ENCODE results near the gene ZNF24. TPM values are rescaled to one million over a fixed set of nuclear protein-coding genes. Genes with fewer than 3 reads are reported as not detected.
A peak's percentile ranks its signal among the peaks of the same experiment; 100 is the strongest.

Gene ZNF24
- polyA plus RNA-seq, 3 donors, result 69.5 to 81.8 (median 76.1) TPM

DNA sequence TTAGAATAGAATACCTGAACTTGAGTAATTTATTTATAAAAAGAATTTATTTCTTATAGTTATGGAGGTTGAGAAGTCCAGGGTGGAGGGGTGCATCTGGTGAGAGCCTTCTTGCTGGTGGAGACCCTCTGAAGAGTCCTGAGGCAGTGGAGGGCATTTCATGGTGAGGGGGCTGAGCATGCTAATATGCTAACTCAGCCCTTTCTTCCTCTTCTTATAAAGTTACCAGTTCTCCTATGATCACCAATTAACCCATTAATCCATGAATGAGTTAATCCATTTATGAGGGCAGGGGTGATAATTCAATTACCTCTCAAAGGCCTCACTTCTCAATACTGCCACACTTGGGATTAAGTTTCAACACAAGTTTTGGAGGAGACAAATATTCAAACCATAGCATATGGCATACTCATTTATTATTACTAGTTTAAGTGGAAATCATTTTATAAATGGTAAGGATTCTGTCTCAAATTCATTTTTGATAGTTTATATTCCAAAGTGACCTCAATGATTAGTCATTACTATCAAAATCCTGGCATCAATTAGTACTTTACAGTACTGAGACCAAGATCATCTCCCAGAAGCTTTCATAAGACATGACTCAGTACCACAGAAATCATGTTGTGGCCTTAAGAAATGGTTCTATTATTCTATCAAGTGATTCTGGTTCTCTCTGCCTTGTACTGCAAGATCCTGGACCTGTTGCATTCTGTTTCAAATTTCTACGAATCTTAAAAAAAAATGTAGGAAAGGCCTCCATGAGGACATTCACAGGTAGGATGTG lies 27.4 kb upstream of the ZNF24 start:
- DNase-seq (ENCODE audit: extremely low read depth in 1 of 11, low read depth in 9 of 11, low spot score in 4 of 11), result no peak

DNA sequence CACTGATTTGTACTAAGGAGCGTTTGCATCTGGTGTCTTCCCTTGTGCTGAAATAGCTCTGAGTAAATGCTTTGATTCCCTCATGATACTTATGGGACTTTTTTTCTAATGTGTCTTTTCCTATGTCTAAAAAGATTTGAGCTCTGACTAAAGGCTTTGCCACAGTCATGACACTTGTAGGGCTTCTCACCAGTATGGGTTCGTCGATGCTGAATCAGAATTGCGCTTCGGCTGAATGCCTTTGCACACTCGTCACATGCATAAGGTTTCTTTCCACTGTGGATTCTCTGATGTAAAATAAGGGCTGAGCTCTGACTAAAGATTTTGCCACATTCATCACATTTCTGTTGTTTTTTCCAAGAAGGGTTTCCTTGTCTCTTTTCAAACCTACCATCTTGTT lies 24.9 kb upstream of the ZNF24 start:
- no peak for DNase-seq (ENCODE audit: extremely low read depth in 1 of 11, low read depth in 9 of 11, low spot score in 4 of 11)

DNA sequence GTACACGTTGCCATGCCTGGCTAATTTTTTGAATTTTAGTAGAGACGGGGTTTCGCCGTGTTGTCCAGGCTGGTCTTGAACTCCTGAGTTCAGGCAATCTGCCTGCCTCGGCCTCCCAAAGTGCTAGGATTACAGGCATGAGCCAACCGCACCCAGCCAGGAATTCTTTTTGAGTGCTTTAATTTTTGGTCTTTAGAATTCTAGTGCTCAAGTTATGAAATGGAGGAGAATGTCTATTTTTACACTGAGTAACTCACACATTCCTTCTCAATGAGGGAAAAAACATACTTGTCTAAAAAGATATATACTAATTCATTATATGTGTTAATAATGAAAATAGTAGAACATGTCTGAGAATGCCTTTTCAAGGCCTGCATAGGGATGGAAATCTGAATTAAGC lies 24.4 kb upstream of the ZNF24 start:
- no peak for DNase-seq (ENCODE audit: extremely low read depth in 1 of 11, low read depth in 9 of 11, low spot score in 4 of 11)

DNA sequence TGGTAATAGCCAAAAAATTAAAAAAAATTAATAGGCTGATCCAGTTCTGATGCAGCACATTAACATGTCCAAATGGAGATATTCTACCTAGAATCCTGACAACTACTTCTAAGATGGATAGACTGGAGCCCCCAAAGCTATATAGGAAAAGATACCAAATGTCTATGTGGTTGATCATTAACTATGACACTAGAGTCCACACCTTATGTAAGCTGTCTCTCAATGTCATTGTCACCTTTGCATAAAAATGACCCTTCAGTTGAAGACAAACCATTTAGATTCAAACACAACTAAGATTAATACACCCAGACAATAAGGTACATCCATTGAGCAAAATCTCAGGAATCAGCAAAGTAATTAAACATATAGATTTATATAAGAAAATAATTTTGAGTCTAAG lies 18.3 kb upstream of the ZNF24 start:
- no peak for DNase-seq (ENCODE audit: extremely low read depth in 1 of 11, low read depth in 9 of 11, low spot score in 4 of 11)

DNA sequence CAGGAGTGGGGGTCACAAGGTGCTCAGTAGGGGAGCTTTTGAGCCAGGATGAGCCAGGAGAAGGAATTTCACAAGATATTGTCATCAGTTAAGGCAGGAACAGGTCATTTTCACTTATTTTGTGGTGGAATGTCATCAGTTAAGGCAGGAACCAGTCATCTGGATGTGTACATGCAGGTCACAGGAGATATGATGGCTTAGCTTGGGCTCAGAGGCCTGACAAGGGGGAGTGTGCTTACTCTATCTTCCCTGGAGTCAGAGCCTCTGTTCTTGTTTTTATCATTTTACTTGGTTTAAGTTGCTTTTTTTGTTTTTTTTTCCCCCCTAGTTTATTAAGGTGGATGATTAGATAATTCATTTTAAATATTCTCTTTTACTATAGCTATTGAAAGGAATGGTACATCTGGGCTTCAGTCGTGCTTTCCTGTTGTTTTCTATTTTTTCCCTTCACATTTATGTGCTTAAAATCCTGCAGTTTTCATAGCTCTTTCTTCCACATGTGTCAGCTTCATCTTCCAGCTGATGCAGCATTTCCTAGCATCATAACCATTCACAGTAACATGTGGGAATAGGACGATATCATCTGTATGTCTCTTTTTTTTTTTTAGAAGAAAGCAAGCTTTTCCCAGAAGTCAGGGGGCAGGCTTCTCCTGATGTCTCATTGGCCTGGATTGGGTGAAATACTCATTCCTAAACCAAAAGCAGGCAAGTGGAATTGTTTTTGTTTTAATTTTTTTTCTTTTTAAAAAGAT lies 17.5 kb upstream of the ZNF24 start:
- no peak for DNase-seq (ENCODE audit: extremely low read depth in 1 of 11, low read depth in 9 of 11, low spot score in 4 of 11)

DNA sequence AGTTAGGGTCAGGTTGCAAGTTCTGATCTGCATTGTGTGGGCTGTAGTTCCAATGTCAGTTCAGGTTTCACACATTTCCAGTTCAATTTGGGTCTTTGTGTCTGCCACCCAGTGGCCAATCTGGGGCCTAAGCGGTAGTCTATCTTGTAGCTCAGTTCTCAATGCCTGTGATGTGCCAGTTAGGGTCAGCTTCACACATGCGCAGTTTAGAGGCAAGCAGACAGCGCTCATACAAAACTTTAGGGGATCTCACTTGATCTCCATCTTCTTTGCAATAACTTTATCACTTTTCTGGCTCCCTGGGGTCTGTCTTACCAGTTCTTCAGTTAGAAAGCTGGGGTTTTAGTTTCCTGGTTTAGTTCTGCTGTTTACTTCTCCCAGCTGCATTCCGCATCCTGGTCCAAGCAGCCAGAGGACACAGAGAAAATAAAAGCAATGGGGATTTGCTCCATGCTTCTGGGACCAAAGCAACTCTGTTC lies 11.0 kb upstream of the ZNF24 start:
- DNase-seq (ENCODE audit: extremely low read depth in 1 of 11, low read depth in 9 of 11, low spot score in 4 of 11), result peak in 6 of 11 donors; percentile 35 to 82 (median 73)

DNA sequence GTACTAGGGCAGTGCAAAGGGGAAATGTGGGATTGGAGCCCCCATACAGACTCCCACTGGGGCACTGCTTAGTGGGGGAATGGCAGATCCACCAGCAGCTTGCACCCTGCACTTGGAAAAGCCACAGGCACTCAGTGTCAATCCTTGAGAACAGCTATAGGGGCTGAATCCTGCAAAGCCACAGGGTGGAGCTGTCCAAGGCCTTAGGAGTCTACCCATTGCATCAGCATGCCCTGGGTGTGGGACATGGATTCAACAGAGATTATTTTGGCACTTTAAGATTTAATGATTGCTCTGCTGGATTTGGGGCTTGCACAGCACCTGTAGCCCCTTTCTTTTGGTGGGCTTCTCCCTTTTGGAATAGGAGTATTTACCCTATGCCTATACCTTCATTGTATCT lies 8.6 kb upstream of the ZNF24 start:
- DNase-seq (ENCODE audit: extremely low read depth in 1 of 11, low read depth in 9 of 11, low spot score in 4 of 11), result no peak

DNA sequence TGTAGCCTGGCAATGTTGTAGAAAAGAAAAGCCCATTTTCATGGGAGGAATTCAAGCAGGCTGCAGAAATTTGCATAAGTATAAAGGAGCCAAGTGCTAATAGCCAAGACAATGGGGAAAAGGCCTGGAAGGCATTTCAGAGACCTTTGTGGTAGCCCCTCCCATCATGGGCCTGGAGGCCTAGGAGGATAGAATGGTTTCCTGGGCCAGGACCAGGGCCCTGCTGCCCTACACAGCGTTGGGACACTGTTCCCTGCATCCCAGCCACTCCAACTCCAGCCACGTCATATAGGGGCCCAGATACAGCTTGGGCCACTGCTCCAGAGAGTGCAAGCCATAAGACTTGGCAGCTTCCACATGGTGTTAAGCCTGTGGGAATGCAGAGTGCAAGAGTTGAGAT lies 8.1 kb upstream of the ZNF24 start:
- no peak for DNase-seq (ENCODE audit: extremely low read depth in 1 of 11, low read depth in 9 of 11, low spot score in 4 of 11)

DNA sequence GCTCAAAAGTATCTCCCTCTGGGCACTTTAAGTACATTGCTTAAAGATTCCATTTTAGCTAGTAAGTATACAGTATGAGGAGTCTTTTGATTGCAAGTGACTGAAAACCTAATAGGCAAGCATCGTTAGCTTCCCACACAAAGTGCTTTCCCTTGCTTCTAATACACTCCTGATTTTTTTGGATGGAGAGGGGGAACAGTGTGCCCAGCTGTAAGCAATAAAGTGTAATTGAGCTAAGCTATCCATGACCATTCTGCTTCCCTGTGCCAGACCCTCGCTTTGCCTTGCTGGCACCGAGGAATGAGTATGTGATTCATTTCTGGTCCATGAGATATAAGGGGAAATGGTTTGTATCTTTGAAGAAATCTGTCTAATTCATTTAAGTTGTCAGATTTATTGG lies 3.8 kb upstream of the ZNF24 start:
- DNase-seq (ENCODE audit: extremely low read depth in 1 of 11, low read depth in 9 of 11, low spot score in 4 of 11), result peak in 2 of 11 donors; percentile 13 to 22

DNA sequence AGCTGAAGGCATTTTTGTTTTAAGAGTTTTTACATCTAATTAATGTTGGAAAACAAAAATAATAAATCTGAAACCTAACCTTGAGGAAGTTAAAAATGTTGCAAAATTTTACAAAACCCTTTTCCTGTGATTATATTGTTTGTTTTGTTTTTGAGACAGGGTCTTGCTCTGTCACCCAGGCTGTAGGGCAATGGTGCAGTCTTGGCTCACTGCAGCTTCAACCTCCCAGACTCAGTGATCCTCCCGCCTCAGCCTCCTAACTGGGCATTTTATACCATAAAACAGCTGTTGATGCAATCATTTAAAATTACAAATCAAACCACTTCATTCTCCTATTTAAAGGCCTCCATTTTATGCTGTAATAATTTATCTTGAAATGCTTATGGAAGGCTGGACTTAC lies 1.7 kb upstream of the ZNF24 start:
- no peak for DNase-seq (ENCODE audit: extremely low read depth in 1 of 11, low read depth in 9 of 11, low spot score in 4 of 11)

DNA sequence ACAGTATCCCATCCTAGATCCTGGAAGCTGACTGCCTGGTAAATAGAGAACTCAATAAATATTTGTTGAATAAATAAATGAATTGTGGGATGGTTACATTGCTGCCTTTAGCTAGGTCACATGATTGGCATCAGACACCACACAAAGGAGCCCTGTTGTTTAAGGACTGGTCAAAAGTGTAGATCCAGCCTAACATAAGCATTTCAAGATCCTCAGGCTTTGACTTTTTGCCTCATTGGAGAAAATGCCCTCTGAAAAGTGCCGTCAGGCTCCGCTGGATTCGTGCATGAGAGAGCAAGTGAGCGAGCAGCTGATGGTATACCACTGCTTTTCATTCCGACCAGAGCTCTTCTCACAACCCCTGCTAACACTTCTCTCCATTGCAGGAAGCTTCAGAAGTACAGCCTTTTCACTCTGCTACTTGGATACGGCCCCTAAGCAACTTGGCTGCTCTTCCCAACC lies 1.3 kb upstream of the ZNF24 start:
- DNase-seq (ENCODE audit: extremely low read depth in 1 of 11, low read depth in 9 of 11, low spot score in 4 of 11), result peak in 8 of 11 donors; percentile 38 to 66 (median 46)

DNA sequence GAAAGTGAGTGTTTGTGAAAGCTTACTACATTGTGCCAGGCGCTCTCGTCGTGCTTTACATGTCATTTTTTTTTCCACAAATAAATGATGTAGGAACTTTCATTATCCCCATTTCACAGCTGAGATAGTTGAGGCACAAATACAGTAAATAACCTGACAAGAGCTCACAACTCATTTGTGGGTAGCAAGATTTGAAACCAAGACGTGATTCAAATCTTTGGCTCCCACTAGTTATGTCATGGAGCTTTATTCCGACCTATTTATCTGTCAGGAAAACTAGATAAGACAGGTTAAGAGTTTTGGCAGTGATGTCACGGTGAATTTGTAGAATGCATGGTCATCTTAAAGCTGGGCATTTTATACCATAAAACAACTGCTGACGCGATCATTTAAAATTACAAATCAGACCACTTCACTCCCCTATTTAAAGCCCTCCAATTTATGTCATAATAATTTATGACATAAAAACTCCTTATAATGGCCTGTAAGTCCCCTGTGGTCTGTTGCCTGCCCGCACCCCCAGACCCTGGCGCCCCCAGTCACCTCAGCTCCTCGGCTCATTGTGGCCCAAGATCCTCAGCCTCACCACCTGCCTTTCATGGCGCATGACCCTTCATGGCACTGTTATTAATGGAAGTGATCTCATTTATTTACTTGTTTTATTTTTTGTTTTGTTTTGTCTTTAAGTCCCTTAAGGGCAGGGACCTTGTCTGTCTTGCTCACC lies 678 bp upstream of the ZNF24 start:
- peak in 2 of 11 donors; percentile 1 to 27 for DNase-seq (ENCODE audit: extremely low read depth in 1 of 11, low read depth in 9 of 11, low spot score in 4 of 11)

DNA sequence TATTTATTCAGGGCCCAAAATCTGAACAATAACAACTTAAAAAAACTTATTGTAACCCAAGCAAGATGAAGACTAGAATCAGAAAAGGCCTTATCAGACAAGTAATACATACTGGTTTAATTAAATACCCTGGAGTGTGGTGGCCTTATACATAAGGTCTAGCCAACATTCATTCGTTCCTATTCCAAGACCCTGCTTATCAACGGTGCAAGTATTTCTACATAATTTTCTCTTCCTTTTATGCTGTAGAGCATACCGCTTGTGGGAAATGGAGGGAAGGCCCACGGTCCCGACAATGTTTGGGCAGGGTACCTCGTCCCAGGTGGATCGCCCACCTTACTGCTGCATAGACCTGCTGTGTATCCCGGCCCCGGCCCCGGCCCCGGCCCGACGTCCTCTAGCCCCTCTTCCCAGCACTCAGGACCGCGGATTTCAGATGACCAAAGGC lies 708 bp downstream of the ZNF24 start:
- peak in 1 of 11 donors; percentile 5 for DNase-seq (ENCODE audit: extremely low read depth in 1 of 11, low read depth in 9 of 11, low spot score in 4 of 11)

DNA sequence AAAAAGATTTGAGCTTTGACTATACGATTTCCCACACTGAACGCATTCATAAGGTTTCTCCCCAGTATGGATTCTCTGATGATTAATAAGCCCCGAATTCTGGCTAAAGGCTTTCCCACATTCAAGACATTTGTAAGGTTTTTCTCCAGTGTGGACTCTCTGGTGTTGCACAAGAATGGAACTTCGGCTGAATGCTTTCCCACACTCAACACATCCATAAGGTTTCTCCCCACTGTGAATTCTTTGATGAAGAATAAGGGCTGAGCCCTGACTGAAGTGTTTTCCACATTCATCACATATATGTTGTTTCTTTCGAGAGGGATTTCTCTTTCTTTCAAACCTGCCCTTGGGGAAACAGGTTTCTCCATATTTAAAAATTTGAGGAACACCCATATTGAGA lies 6.9 kb downstream of the ZNF24 start:
- no peak for DNase-seq (ENCODE audit: extremely low read depth in 1 of 11, low read depth in 9 of 11, low spot score in 4 of 11)

DNA sequence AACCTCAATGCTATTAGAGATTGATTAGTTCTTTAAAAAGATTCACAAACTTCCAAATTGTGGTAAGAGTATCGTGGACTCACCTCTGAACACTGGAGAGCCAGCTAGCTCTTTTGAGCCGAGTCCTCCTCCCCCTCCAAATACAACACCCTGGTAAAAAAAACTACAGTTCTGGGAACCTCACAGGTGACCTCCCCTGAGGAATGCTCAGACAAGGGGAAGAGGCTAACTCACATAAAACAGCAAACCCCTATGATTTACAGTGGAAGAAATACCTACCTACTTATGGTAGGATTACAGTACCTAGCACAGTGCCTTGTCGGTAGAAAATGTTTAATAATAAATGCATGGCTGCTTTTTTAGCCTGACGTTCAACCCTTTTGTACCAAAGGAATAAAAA lies 8.4 kb downstream of the ZNF24 start:
- peak in 1 of 11 donors; percentile 22 for DNase-seq (ENCODE audit: extremely low read depth in 1 of 11, low read depth in 9 of 11, low spot score in 4 of 11)

DNA sequence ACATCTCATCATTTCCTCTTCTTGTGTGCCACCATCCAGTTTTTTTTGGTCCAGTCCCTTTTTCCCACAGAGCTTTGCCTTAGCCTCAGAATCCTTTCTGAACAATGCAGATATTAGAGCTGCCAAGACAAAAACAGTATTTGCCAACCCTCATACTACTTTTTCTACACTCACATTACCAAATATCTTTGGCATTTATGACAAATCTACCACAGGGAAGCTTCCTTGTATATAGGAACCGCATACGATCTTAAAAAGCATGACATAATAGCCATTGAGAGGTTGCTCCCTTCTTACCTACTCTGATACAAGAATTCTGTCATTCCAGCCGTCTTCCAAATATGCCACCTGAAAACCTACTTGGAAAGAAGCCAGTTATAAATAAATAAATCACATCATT lies 9.4 kb downstream of the ZNF24 start:
- DNase-seq (ENCODE audit: extremely low read depth in 1 of 11, low read depth in 9 of 11, low spot score in 4 of 11), result no peak

DNA sequence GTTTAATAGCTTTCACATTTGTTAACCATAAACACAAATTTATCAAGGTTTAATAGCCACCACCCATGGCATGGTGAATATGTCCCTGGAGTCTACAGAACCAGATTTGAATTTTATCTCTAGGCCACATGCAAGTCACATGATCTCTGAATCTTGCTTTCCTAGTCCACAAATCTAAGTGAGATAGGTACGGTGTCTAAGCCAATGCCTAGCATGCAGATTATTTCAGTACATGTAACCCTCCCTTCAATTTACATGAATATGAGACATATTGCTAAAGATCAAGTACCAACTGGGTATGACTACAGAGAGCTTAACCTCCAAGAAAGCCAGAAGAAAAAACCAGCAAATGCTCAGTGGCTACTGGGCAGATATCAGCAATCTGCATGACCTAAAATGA lies 10.0 kb downstream of the ZNF24 start:
- DNase-seq (ENCODE audit: extremely low read depth in 1 of 11, low read depth in 9 of 11, low spot score in 4 of 11), result no peak

DNA sequence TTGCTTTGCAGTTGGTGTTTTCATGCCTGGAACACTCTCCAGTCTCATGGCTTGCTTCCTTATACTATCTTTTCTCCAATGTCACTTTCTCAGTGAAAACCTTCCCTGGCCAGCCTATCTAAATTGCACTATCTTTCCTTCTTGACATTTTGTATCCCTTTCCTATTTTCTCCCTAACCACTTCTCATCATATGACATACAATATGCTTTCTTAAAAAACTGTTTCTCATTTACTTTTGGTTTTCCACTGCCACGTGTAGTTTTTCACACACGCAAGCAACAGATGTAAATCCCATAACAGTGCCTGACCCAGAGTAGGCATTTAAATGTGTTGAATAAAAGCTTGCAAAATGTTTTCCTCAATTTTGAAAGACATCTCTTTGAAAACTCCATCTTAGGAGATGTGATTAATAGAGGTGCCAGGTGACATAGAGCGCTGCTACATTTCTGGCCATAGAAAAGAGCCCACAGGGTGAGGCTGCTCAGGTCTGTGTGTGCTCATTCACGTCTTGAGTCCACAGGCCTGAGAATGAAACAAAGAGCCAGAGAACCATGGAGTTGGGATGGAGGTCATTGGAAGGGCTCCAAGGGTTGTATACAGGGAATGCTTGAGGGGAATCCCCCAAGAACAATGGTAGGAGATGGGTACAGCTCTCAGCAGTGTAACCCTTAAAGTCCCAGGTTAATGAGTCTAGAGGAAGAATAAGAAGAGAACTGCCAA lies 12.7 kb downstream of the ZNF24 start:
- DNase-seq (ENCODE audit: extremely low read depth in 1 of 11, low read depth in 9 of 11, low spot score in 4 of 11), result no peak

DNA sequence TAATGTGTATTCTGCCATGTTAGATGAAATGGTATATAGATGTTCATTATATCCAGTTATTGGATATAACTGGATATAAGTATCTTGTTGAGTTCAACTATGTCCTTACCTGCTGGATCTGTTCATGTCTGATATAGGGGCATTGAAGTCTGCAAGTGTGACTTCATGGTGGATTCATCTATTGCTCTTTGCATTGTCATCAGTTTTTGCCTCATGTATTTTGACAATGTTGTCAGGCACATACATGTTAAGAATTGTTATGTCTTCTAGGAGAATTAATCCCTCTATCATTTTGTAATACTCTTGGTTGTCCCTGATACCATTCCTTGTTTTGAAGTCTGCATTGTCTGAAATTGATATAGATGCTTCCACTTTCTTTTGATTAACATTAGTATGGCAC lies 15.4 kb downstream of the ZNF24 start:
- no peak for DNase-seq (ENCODE audit: extremely low read depth in 1 of 11, low read depth in 9 of 11, low spot score in 4 of 11)

Measured in renal cortex interstitium (tissue), 11 donors.